Measurements from ENCODE around the gene BOK.

DNA sequence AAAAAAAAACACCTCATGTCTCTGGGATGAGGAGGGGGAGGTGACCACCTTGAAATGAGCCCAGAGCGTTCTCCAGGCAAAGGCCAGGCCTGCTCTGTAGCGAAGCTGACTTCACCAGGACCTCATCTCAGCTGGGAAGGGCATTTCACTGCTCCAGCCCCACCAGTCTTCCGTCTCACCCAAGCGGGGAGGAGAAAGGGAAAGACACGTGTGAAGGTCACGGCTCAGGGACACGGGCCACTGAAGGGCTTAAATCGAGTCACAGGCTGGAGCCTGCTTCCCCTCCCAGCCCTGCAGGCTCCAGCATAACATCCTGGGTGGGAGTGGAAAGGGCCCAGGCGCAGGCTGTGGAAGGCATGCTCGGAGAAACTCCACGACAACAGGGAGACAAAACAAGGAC is 60.3 kb downstream of the BOK start:
- no peak for TF ChIP-seq ZFX (IDR thresholded peaks at IDR 0.05)
- TF ChIP-seq JUND (IDR thresholded peaks at IDR 0.05), result no peak
- TF ChIP-seq SP1 (IDR thresholded peaks at IDR 0.05; ENCODE audit: low read depth), result no peak
- TF ChIP-seq YY1 (IDR thresholded peaks at IDR 0.05; ENCODE audit: extremely low read depth, insufficient replicate concordance, low read depth, low read length), result no peak
- TF ChIP-seq ELF1 (IDR thresholded peaks at IDR 0.05; ENCODE audit: borderline replicate concordance, low read depth), result no peak
- no peak for TF ChIP-seq POLR2A (IDR thresholded peaks at IDR 0.05; ENCODE audit: borderline replicate concordance, extremely low read depth, insufficient read depth, insufficient read length)
- TF ChIP-seq, protein P1, sequence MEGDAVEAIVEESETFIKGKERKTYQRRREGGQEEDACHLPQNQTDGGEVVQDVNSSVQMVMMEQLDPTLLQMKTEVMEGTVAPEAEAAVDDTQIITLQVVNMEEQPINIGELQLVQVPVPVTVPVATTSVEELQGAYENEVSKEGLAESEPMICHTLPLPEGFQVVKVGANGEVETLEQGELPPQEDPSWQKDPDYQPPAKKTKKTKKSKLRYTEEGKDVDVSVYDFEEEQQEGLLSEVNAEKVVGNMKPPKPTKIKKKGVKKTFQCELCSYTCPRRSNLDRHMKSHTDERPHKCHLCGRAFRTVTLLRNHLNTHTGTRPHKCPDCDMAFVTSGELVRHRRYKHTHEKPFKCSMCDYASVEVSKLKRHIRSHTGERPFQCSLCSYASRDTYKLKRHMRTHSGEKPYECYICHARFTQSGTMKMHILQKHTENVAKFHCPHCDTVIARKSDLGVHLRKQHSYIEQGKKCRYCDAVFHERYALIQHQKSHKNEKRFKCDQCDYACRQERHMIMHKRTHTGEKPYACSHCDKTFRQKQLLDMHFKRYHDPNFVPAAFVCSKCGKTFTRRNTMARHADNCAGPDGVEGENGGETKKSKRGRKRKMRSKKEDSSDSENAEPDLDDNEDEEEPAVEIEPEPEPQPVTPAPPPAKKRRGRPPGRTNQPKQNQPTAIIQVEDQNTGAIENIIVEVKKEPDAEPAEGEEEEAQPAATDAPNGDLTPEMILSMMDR (IDR thresholded peaks at IDR 0.05 in 2 of 3, conservative IDR thresholded peaks at IDR 0.05 in 1 of 3; ENCODE audit: borderline replicate concordance in 1 of 3, insufficient read depth in 1 of 3, low read depth in 2 of 3, low read length in 2 of 3), result no peak
- TF ChIP-seq FOSL1 (IDR thresholded peaks at IDR 0.05; ENCODE audit: low read depth), result no peak
- no peak for TF ChIP-seq TCF7L2 (IDR thresholded peaks at IDR 0.05; ENCODE audit: borderline replicate concordance, extremely low read depth, insufficient read depth, insufficient read length)
- no peak for TF ChIP-seq SRF (IDR thresholded peaks at IDR 0.05; ENCODE audit: low read depth)

Measured in HCT116 (cell line).